ENCODE results near the gene LILRA1.

- TF ChIP-seq POLR2A (IDR thresholded peaks at IDR 0.05) = no peak
- TF ChIP-seq, protein P1, sequence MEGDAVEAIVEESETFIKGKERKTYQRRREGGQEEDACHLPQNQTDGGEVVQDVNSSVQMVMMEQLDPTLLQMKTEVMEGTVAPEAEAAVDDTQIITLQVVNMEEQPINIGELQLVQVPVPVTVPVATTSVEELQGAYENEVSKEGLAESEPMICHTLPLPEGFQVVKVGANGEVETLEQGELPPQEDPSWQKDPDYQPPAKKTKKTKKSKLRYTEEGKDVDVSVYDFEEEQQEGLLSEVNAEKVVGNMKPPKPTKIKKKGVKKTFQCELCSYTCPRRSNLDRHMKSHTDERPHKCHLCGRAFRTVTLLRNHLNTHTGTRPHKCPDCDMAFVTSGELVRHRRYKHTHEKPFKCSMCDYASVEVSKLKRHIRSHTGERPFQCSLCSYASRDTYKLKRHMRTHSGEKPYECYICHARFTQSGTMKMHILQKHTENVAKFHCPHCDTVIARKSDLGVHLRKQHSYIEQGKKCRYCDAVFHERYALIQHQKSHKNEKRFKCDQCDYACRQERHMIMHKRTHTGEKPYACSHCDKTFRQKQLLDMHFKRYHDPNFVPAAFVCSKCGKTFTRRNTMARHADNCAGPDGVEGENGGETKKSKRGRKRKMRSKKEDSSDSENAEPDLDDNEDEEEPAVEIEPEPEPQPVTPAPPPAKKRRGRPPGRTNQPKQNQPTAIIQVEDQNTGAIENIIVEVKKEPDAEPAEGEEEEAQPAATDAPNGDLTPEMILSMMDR (IDR thresholded peaks at IDR 0.05) = no peak
These were observed 40.0 kb downstream of the LILRA1 start for GRCh38 chr19:54633401-54633800.
